Measurements from ENCODE around the gene AFP. TPM values are rescaled to one million over a fixed set of nuclear protein-coding genes. Genes with fewer than 3 reads are reported as not detected.

AFP gene
- total RNA-seq, 1 donor: 0.90 TPM

DNA sequence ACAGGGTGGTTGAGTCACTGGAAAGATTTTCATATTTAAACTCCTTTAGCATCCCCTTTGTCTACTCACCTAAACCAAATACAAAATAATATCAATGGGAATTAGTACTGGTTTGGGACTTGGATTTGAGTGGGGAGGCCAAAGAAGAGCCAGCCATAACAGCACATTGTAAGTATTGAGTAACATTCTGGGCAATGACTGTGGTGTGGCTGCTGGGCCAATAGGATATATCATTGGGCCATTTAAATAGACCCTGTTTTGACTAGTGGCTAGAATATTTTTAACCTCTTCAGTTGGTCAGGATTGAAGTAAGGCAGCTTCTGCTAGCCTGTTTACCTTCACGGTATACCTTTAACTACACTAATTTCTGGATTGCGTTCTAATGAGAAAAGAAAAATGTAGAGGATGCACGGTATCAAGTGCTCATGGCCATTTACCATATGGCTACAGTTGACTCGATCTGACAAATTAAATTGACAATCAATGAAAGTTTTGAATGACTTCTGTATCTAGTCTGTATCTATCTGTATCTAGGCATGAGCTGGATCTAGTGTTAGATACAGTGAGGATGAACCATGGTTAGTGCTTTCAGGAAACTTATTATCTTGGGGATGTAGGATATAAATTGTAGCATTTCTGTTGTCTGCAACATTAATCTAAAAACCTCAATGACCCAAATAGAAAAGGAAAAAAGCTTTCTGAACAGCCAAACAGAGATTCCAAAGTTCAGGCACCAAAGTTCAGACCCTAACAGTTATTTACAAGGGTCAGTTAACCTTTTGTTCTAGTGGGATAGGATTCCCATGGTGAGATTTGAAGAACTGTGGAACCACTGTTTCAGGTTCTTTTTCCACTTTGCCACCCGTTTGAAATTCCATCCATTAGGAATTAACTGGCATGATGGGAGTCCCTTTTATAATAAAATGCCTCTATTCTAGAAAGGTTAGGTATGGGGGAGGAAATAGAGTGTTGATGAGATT, 38.7 kb upstream of the AFP start:
- TF ChIP-seq, protein P1, sequence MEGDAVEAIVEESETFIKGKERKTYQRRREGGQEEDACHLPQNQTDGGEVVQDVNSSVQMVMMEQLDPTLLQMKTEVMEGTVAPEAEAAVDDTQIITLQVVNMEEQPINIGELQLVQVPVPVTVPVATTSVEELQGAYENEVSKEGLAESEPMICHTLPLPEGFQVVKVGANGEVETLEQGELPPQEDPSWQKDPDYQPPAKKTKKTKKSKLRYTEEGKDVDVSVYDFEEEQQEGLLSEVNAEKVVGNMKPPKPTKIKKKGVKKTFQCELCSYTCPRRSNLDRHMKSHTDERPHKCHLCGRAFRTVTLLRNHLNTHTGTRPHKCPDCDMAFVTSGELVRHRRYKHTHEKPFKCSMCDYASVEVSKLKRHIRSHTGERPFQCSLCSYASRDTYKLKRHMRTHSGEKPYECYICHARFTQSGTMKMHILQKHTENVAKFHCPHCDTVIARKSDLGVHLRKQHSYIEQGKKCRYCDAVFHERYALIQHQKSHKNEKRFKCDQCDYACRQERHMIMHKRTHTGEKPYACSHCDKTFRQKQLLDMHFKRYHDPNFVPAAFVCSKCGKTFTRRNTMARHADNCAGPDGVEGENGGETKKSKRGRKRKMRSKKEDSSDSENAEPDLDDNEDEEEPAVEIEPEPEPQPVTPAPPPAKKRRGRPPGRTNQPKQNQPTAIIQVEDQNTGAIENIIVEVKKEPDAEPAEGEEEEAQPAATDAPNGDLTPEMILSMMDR (IDR thresholded peaks at IDR 0.05; ENCODE audit: insufficient read depth, low read length): no peak
- H3K4me3 ChIP-seq (ENCODE audit: low read depth, low read length): no peak overlapping the region
- no peak for DNase-seq (ENCODE audit: low read depth)

DNA sequence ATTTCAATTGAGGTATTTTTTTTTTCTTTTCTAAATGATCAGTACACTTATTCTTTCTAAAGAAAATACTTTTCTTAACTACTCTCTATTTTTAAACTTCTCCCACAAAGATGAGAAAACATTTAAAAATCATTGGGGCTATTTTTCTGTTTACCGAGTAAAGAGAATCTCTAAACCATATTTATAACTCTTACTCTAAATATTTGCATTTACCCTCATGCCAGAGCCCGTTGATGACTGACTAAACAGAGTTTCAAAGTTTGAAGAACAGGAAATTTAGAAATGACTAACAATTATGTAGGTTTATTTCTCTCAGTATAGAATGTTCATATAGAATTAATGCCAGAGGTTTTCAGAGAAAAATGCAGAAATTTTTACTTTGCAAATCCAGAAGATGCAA, 34.6 kb upstream of the AFP start:
- no peak overlapping the region for H3K4me3 ChIP-seq (ENCODE audit: low read depth, low read length)
- TF ChIP-seq, protein P1 (IDR thresholded peaks at IDR 0.05; ENCODE audit: insufficient read depth, low read length): no peak
- no peak for DNase-seq (ENCODE audit: low read depth)

DNA sequence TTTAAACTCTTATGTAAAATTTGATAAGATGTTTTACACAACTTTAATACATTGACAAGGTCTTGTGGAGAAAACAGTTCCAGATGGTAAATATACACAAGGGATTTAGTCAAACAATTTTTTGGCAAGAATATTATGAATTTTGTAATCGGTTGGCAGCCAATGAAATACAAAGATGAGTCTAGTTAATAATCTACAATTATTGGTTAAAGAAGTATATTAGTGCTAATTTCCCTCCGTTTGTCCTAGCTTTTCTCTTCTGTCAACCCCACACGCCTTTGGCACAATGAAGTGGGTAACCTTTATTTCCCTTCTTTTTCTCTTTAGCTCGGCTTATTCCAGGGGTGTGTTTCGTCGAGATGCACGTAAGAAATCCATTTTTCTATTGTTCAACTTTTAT, 32.0 kb upstream of the AFP start, which contains the start of gene ALB:
Gene ALB, plus strand, starts transcription at position 246 of the 400 bp plus-strand sequence. Its CDS starts 41 bp downstream, at position 287.
- H3K4me3 ChIP-seq (ENCODE audit: low read depth, low read length): no peak within 1 kb of the TSS
- TF ChIP-seq, protein P1 (IDR thresholded peaks at IDR 0.05; ENCODE audit: insufficient read depth, low read length): no peak
- DNase-seq (ENCODE audit: low read depth): no peak

DNA sequence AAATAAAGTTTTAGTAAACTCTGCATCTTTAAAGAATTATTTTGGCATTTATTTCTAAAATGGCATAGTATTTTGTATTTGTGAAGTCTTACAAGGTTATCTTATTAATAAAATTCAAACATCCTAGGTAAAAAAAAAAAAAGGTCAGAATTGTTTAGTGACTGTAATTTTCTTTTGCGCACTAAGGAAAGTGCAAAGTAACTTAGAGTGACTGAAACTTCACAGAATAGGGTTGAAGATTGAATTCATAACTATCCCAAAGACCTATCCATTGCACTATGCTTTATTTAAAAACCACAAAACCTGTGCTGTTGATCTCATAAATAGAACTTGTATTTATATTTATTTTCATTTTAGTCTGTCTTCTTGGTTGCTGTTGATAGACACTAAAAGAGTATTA, 31.6 kb upstream of the AFP start:
- TF ChIP-seq, protein P1 (IDR thresholded peaks at IDR 0.05; ENCODE audit: insufficient read depth, low read length): no peak
- no peak for DNase-seq (ENCODE audit: low read depth)
- no peak overlapping the region for H3K4me3 ChIP-seq (ENCODE audit: low read depth, low read length)

DNA sequence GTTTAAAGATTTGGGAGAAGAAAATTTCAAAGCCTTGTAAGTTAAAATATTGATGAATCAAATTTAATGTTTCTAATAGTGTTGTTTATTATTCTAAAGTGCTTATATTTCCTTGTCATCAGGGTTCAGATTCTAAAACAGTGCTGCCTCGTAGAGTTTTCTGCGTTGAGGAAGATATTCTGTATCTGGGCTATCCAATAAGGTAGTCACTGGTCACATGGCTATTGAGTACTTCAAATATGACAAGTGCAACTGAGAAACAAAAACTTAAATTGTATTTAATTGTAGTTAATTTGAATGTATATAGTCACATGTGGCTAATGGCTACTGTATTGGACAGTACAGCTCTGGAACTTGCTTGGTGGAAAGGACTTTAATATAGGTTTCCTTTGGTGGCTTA, 30.9 kb upstream of the AFP start:
- H3K4me3 ChIP-seq (ENCODE audit: low read depth, low read length): no peak overlapping the region
- DNase-seq (ENCODE audit: low read depth): no peak
- TF ChIP-seq, protein P1 (IDR thresholded peaks at IDR 0.05; ENCODE audit: insufficient read depth, low read length): no peak

DNA sequence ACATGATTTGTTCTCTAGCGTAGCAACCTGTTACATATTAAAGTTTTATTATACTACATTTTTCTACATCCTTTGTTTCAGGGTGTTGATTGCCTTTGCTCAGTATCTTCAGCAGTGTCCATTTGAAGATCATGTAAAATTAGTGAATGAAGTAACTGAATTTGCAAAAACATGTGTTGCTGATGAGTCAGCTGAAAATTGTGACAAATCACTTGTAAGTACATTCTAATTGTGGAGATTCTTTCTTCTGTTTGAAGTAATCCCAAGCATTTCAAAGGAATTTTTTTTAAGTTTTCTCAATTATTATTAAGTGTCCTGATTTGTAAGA, 29.5 kb upstream of the AFP start:
- no peak for DNase-seq (ENCODE audit: low read depth)
- H3K4me3 ChIP-seq (ENCODE audit: low read depth, low read length): no peak overlapping the region
- TF ChIP-seq, protein P1 (IDR thresholded peaks at IDR 0.05; ENCODE audit: insufficient read depth, low read length): no peak
